Right atrium auricular region (tissue), 2 donors: ENCODE measurements around the gene CZIB. TPM values are rescaled to one million over a fixed set of nuclear protein-coding genes. Genes with fewer than 3 reads are reported as not detected.

Experiments used
- DNase-seq: peaks from one replicate; pipeline ENCODE4 v3.0.0-alpha.2; 2019; ENCODE audit warnings: low spot score
- H3K27ac ChIP-seq, 2 donors: fragments of 200-600 bp; sonication (generic); 1 replicate in 1 of 2; 2 replicates in 1 of 2; pipeline ENCODE4 v1.5.1; 2016 to 2019
- H3K27me3 ChIP-seq, 2 donors: fragments of 200-600 bp; sonication (generic); one replicate each; pipeline versions ENCODE4 v1.5.1 to v1.6.0; 2017 to 2019
- H3K36me3 ChIP-seq: fragments of 200-600 bp; sonication (generic); one replicate; pipeline ENCODE4 v1.5.1; 2016
- H3K4me1 ChIP-seq, 2 donors: fragments of 200-600 bp; sonication (generic); one replicate each; pipeline versions ENCODE4 v1.5.1 to v1.6.0; 2017 to 2019
- H3K4me3 ChIP-seq, 2 donors: fragments of 200-600 bp; sonication (generic); 1 replicate in 1 of 2; 2 replicates in 1 of 2; pipeline ENCODE4 v1.5.1; 2017 to 2019; ENCODE audit warnings: mild to moderate bottlenecking in 1 of 2, moderate library complexity in 1 of 2
- H3K9me3 ChIP-seq, 2 donors: fragments of 200-600 bp; sonication (generic); one replicate each; pipeline ENCODE4 v1.5.1; 2019
- CTCF ChIP-seq, 2 donors: fragments of 200-600 bp; sonication (generic); IDR thresholded peaks; one replicate each; pipeline ENCODE4 v1.5.1; 2019; ENCODE audit warnings: antibody characterized with exemption in 2 of 2
- total RNA-seq, 2 donors: library from RNA; depleted of rRNA; stranded (reverse); fragments of >200 nt; gene quantifications; one replicate each; pipeline ENCODE4 v1.1.0, GENCODE V29; 2016

CZIB gene
- total RNA-seq, 2 donors from 2014 or later: 36.8 to 38.2 TPM

GRCh38 chr1:53256511-53257453 lies 36.3 kb upstream of the CZIB start:
- Histone ChIP-seq H3K27ac (no peak overlapping the region), H3K4me3 (no peak overlapping the region), H3K27me3 (no peaks in the 10 kb centered on the region), H3K36me3 (no peaks in the 10 kb centered on the region), H3K9me3 (no peaks in the 10 kb centered on the region), H3K4me1 (peaks cover 0 to 9% of the 10 kb centered on the region in 2 donors)
- TF ChIP-seq CTCF (IDR thresholded peaks at IDR 0.05): no peak
- no peak for DNase-seq

- H3K4me3 ChIP-seq: no peak overlapping the region
- no peaks in the 10 kb centered on the region for H3K36me3 ChIP-seq
- H3K27me3 ChIP-seq: no peaks in the 10 kb centered on the region
- no peak for TF ChIP-seq CTCF (IDR thresholded peaks at IDR 0.05)
- no peaks in the 10 kb centered on the region for H3K9me3 ChIP-seq
- no peak overlapping the region for H3K27ac ChIP-seq
- DNase-seq: no peak
- peaks cover 0 to 9% of the 10 kb centered on the region in 2 donors for H3K4me1 ChIP-seq
Measured at GRCh38 chr1:53255031-53255430, 34.6 kb upstream of the CZIB start.

GRCh38 chr1:53254011-53254640 lies 33.7 kb upstream of the CZIB start:
- Histone ChIP-seq H3K9me3 (no peaks in the 10 kb centered on the region), H3K4me3 (no peak overlapping the region), H3K4me1 (peaks cover 0 to 9% of the 10 kb centered on the region in 2 donors), H3K27me3 (no peaks in the 10 kb centered on the region), H3K27ac (no peak overlapping the region), H3K36me3 (no peaks in the 10 kb centered on the region)
- no peak for TF ChIP-seq CTCF (IDR thresholded peaks at IDR 0.05)
- DNase-seq: no peak

GRCh38 chr1:53250325-53250724 lies 29.9 kb upstream of the CZIB start:
- no peak for DNase-seq
- Histone ChIP-seq H3K36me3 (no peaks in the 10 kb centered on the region), H3K27me3 (no peaks in the 10 kb centered on the region), H3K4me1 (no peaks in the 10 kb centered on the region), H3K9me3 (no peaks in the 10 kb centered on the region), H3K4me3 (no peak overlapping the region), H3K27ac (no peak overlapping the region)
- TF ChIP-seq CTCF (IDR thresholded peaks at IDR 0.05): no peak

- Histone ChIP-seq H3K4me1 (no peaks in the 10 kb centered on the region), H3K9me3 (no peaks in the 10 kb centered on the region), H3K4me3 (no peak overlapping the region), H3K36me3 (no peaks in the 10 kb centered on the region), H3K27me3 (no peaks in the 10 kb centered on the region), H3K27ac (no peak overlapping the region)
- TF ChIP-seq CTCF (IDR thresholded peaks at IDR 0.05): no peak
- DNase-seq: no peak
Measured at GRCh38 chr1:53249706-53250105, 29.3 kb upstream of the CZIB start.
